ENCODE results near the gene SCN4A. TPM values are rescaled to one million over a fixed set of nuclear protein-coding genes. Genes with fewer than 3 reads are reported as not detected.

SCN4A gene
- total and polyA plus RNA-seq, 2 of the 13 experiments (the other 11 are each of a cell fraction or from before 2014, with no cell fraction given): 0.02 to 0.03 TPM

- TF ChIP-seq ZBTB40 (IDR thresholded peaks at IDR 0.05) (no peak), ZBTB40 (CRISPR knock-in tag; IDR thresholded peaks at IDR 0.05) (no peak), ZNF318 (CRISPR knock-in tag; IDR thresholded peaks at IDR 0.05) (no peak), ZBTB4 (CRISPR knock-in tag; IDR thresholded peaks at IDR 0.05; ENCODE audit: borderline replicate concordance) (no peak)
Measured at GRCh38 chr17:64009571-64010402, 37.1 kb upstream of the SCN4A start (continued).

Data from HepG2 (cell line).